A549 (cell line): ENCODE data around the gene SNAP91. TPM values are rescaled to one million over a fixed set of nuclear protein-coding genes. Genes with fewer than 3 reads are reported as not detected.

Source experiments
- ATAC-seq, 2 experiments: fragments of 200-7000 bp in 1 of 2; fragments of >200 bp in 1 of 2; cut with Nextera tagmentation in 1 of 2; cut with Tn5 transposase in 1 of 2; 3 replicates each; pipeline versions ENCODE4 v1.8.0 to v1.9.1; 2018 to 2020; ENCODE audit warnings: mild to moderate bottlenecking in 1 of 2, moderate library complexity in 1 of 2
- CTCF ChIA-PET: fragments of 300-600 bp; sonication (Branson Sonifier 250); formaldehyde crosslinking; extraction: SDS; loops from one replicate; lab custom pipeline; 2021; ENCODE audit warnings: antibody characterized with exemption, inconsistent platforms; lab: Yijun Ruan, JAX
- POLR2A ChIA-PET: fragments of 350-600 bp; formaldehyde crosslinking; extraction: SDS; loops from one replicate; lab custom pipeline; 2021; ENCODE audit warnings: antibody characterized with exemption, inconsistent platforms; lab: Yijun Ruan, JAX
- DNase-seq, 2 experiments: peaks; one replicate each; pipeline versions ENCODE4 v3.0.0 to v3.0.0-alpha.2; 2011 to 2016; ENCODE audit warnings: low read depth in 1 of 2, low spot score in 1 of 2
- FAIRE-seq: peaks from 2 replicates; lab custom pipeline; 2011; peaks lifted over from hg19 to GRCh38; lab: Jason Lieb, UNC
- H3K27ac ChIP-seq, 2 experiments: fragments of >200 bp; sonication (Bioruptor Twin); formaldehyde crosslinking; 3 replicates each; pipeline ENCODE4 v1.5.1; 2016 to 2017
- H3K4me1 ChIP-seq: fragments of >200 bp; sonication (Bioruptor Twin); formaldehyde crosslinking; 3 replicates; pipeline ENCODE4 v1.6.1; 2016
- H3K4me2 ChIP-seq: fragments of >200 bp; sonication (Bioruptor Twin); formaldehyde crosslinking; 3 replicates; pipeline ENCODE4 v1.6.1; 2016
- H3K4me3 ChIP-seq: fragments of >200 bp; sonication (Bioruptor Twin); formaldehyde crosslinking; 3 replicates; pipeline ENCODE4 v1.5.1; 2016
- H3K9me3 ChIP-seq: fragments of >200 bp; sonication (Bioruptor Twin); formaldehyde crosslinking; 3 replicates; pipeline ENCODE4 v1.6.1; 2016
- CBX2 ChIP-seq: fragments of 200-600 bp; sonication (generic); IDR thresholded peaks from 2 replicates; pipeline ENCODE4 v1.6.1; 2016; ENCODE audit warnings: low read depth, mild to moderate bottlenecking, borderline replicate concordance
- CHD4 ChIP-seq: fragments of 200-600 bp; sonication (generic); IDR thresholded peaks from 2 replicates; pipeline ENCODE4 v1.6.1; 2016; ENCODE audit warnings: antibody characterized with exemption, mild to moderate bottlenecking, borderline replicate concordance
- EHMT2 ChIP-seq: fragments of 200-600 bp; sonication (generic); IDR thresholded peaks from 2 replicates; pipeline ENCODE4 v1.6.1; 2016; ENCODE audit warnings: antibody characterized with exemption, low read depth, mild to moderate bottlenecking, moderate library complexity
- ESRRA ChIP-seq: fragments of 150-350 bp; IDR thresholded peaks from 2 replicates; pipeline ENCODE4 v1.6.1; 2014; ENCODE audit warnings: mild to moderate bottlenecking, low read length, borderline replicate concordance
- FOSB ChIP-seq: fragments of 250-450 bp; sonication (Bioruptor Pico); IDR thresholded peaks from 2 replicates; pipeline ENCODE4 v1.5.0; 2020; ENCODE audit warnings: mild to moderate bottlenecking, moderate library complexity
- FOSL2 ChIP-seq, 2 experiments: fragments of 450-650 bp in 1 of 2; fragments of >200 bp in 1 of 2; sonication (Bioruptor Twin) in 1 of 2; formaldehyde crosslinking; IDR thresholded peaks; 2 replicates each; pipeline versions ENCODE4 v1.5.0 to v1.6.1; 2016 to 2020; ENCODE audit warnings: mild to moderate bottlenecking in 1 of 2, moderate library complexity in 1 of 2
- JUNB ChIP-seq: fragments of >200 bp; sonication (Bioruptor Twin); formaldehyde crosslinking; IDR thresholded peaks from 2 replicates; pipeline ENCODE4 v1.6.1; 2016
- MAFK ChIP-seq: fragments of 450-650 bp; IDR thresholded peaks from 2 replicates; pipeline ENCODE4 v1.6.1; 2014; ENCODE audit not compliant: partially characterized antibody
- MAZ ChIP-seq: fragments of 150-350 bp; IDR thresholded peaks from 2 replicates; pipeline ENCODE4 v1.6.1; 2014; ENCODE audit warnings: antibody characterized with exemption, low read depth, low read length, borderline replicate concordance
- MYC ChIP-seq: IDR thresholded peaks from 2 replicates; pipeline ENCODE4 v1.6.1; 2012; ENCODE audit warnings: mild to moderate bottlenecking, inconsistent platforms, low read length, improper control_type of control experiment, borderline replicate concordance
- NPAS2 ChIP-seq: fragments of 250-450 bp; sonication (Bioruptor Pico); IDR thresholded peaks from 2 replicates; pipeline ENCODE4 v1.8.0; 2022; ENCODE audit warnings: mild to moderate bottlenecking, moderate library complexity, borderline replicate concordance
- NR3C1 ChIP-seq: fragments of >200 bp; sonication (Bioruptor Twin); formaldehyde crosslinking; IDR thresholded peaks from 3 replicates; pipeline ENCODE4 v1.6.1; 2017
- PHF8 ChIP-seq: fragments of 200-600 bp; sonication (generic); IDR thresholded peaks from 2 replicates; pipeline ENCODE4 v1.6.1; 2016; ENCODE audit warnings: low read depth, mild to moderate bottlenecking, antibody characterized with exemption, moderate library complexity, borderline replicate concordance
- POLR2A ChIP-seq: IDR thresholded peaks from 2 replicates; pipeline ENCODE4 v1.6.1; 2012; ENCODE audit warnings: mild to moderate bottlenecking, low read length
- RAD21 ChIP-seq, 2 experiments: fragments of >200 bp in 1 of 2; sonication (Bioruptor Twin) in 1 of 2; formaldehyde crosslinking in 1 of 2; IDR thresholded peaks in 1 of 2; conservative IDR thresholded peaks in 1 of 2; 2 replicates in 1 of 2; 3 replicates in 1 of 2; pipeline ENCODE4 v1.6.1; 2012 to 2018; ENCODE audit warnings: inconsistent platforms in 1 of 2
- RARB ChIP-seq: fragments of 250-450 bp; sonication (Bioruptor Pico); IDR thresholded peaks from 2 replicates; pipeline ENCODE4 v1.8.0; 2021; ENCODE audit warnings: mild to moderate bottlenecking, moderate library complexity
- RCOR1 ChIP-seq: fragments of 150-350 bp; IDR thresholded peaks from 2 replicates; pipeline ENCODE4 v1.6.1; 2014; ENCODE audit warnings: antibody characterized with exemption, low read length, low read depth
- RFX5 ChIP-seq: fragments of 450-650 bp; IDR thresholded peaks from 2 replicates; pipeline ENCODE4 v1.7.1; 2014; ENCODE audit warnings: antibody characterized with exemption, mild to moderate bottlenecking, moderate library complexity
- TFCP2L1 ChIP-seq: fragments of 250-450 bp; sonication (Bioruptor Pico); IDR thresholded peaks from 2 replicates; pipeline ENCODE4 v1.5.0; 2021; ENCODE audit warnings: mild to moderate bottlenecking
- TP53 ChIP-seq: fragments of 250-450 bp; sonication (Bioruptor Pico); IDR thresholded peaks from 2 replicates; pipeline ENCODE4 v1.5.0; 2021; ENCODE audit warnings: mild to moderate bottlenecking, moderate library complexity
- ZNF302 ChIP-seq: fragments of 250-450 bp; sonication (Bioruptor Pico); IDR thresholded peaks from 2 replicates; pipeline ENCODE4 v1.9.0; 2021; ENCODE audit warnings: inconsistent platforms, mild to moderate bottlenecking, moderate library complexity
- WGBS: methylation state at CpG from one replicate; pipeline ENCODE4 v1.1.6; 2017; ENCODE audit errors: missing lambda C conversion rate; 5-methylcytosine and 5-hydroxymethylcytosine counted together
- polyA plus RNA-seq, 4 experiments: library from polyadenylated mRNA; depleted of rRNA in 3 of 4; stranded (reverse); fragments of >200 nt; fragmentation: RNase III in 1 of 4; extraction: RNeasy Plus Mini Kit Qiagen cat#74134 plus additional on column Dnase treatment in 1 of 4; gene quantifications; 2 replicates in 3 of 4; 3 replicates in 1 of 4; pipeline ENCODE4 v1.2.3, GENCODE V29; 2011 to 2017
- TF ChIP-seq, protein P1 (sequence below): fragments of 250-450 bp; sonication (Bioruptor Pico); IDR thresholded peaks from 2 replicates; pipeline ENCODE4 v1.5.0; 2021; ENCODE audit warnings: mild to moderate bottlenecking, moderate library complexity, borderline replicate concordance
- TF ChIP-seq, protein P2 (sequence below): fragments of 250-450 bp; sonication (Bioruptor Pico); IDR thresholded peaks from 2 replicates; pipeline ENCODE4 v1.5.0; 2020; ENCODE audit warnings: low read depth, mild to moderate bottlenecking, moderate library complexity
- TF ChIP-seq, protein P3 (sequence below): fragments of >200 bp; sonication (Bioruptor Twin); formaldehyde crosslinking; IDR thresholded peaks from 2 replicates; pipeline ENCODE4 v1.6.1; 2016
- TF ChIP-seq, protein P4 (sequence below): fragments of 450-650 bp; IDR thresholded peaks from 2 replicates; pipeline ENCODE4 v1.6.1; 2014; ENCODE audit warnings: antibody characterized with exemption
- TF ChIP-seq, protein P5 (sequence below): IDR thresholded peaks from 2 replicates; pipeline ENCODE4 v1.6.1; 2012
- TF ChIP-seq, protein P6 (sequence below): fragments of >200 bp; sonication (Bioruptor Twin); formaldehyde crosslinking; IDR thresholded peaks from 3 replicates; pipeline ENCODE4 v1.6.1; 2016

The SNAP91 gene
- polyA plus RNA-seq, 2 of the 4 experiments (the other 2 are of a cell fraction), result 0.13 to 0.39 TPM

DNA sequence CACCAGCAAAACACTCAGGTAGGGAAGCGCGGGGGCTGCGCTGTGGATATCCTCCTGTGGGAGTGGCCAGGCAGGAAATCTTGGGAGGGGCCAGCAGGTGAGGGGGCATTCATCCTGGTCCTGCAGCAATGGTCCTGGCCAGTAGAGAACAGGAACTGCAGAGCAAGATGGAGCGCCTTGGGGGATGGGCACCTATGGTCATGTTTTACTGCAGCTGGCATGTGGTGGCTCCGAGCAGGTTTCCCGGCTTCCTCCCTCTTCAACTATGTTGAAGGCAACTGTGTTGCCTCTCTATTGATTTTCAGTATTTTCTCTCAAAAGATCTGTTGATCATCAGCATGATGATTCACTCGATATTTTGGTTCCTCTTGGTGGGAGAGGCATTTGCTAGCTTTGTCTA is 70.9 kb downstream of the SNAP91 start:
- DNase-seq, result no peak
- no peak for FAIRE-seq
- H3K27ac ChIP-seq, result no peak overlapping the region
- no peaks in the 10 kb centered on the region for H3K9me3 ChIP-seq
- H3K4me3 ChIP-seq, result no peak overlapping the region
- TF ChIP-seq ESRRA (no peak), RFX5 (no peak), MAZ (no peak), TFCP2L1 (CRISPR knock-in tag) (no peak), ZNF302 (CRISPR knock-in tag) (no peak), MAFK (no peak), RCOR1 (no peak), FOSB (no peak), MYC (no peak), TP53 (CRISPR knock-in tag) (no peak)
- TF ChIP-seq, protein P1, sequence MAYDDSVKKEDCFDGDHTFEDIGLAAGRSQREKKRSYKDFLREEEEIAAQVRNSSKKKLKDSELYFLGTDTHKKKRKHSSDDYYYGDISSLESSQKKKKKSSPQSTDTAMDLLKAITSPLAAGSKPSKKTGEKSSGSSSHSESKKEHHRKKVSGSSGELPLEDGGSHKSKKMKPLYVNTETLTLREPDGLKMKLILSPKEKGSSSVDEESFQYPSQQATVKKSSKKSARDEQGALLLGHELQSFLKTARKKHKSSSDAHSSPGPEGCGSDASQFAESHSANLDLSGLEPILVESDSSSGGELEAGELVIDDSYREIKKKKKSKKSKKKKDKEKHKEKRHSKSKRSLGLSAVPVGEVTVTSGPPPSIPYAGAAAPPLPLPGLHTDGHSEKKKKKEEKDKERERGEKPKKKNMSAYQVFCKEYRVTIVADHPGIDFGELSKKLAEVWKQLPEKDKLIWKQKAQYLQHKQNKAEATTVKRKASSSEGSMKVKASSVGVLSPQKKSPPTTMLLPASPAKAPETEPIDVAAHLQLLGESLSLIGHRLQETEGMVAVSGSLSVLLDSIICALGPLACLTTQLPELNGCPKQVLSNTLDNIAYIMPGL (CRISPR knock-in tag), result no peak
- TF ChIP-seq, protein P2, sequence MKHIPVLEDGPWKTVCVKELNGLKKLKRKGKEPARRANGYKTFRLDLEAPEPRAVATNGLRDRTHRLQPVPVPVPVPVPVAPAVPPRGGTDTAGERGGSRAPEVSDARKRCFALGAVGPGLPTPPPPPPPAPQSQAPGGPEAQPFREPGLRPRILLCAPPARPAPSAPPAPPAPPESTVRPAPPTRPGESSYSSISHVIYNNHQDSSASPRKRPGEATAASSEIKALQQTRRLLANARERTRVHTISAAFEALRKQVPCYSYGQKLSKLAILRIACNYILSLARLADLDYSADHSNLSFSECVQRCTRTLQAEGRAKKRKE (CRISPR knock-in tag), result no peak
- TF ChIP-seq, protein P3, sequence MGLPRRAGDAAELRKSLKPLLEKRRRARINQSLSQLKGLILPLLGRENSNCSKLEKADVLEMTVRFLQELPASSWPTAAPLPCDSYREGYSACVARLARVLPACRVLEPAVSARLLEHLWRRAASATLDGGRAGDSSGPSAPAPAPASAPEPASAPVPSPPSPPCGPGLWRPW, result no peak
- TF ChIP-seq, protein P4, sequence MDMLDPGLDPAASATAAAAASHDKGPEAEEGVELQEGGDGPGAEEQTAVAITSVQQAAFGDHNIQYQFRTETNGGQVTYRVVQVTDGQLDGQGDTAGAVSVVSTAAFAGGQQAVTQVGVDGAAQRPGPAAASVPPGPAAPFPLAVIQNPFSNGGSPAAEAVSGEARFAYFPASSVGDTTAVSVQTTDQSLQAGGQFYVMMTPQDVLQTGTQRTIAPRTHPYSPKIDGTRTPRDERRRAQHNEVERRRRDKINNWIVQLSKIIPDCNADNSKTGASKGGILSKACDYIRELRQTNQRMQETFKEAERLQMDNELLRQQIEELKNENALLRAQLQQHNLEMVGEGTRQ, result no peak
- no peaks in the 10 kb centered on the region for H3K4me1 ChIP-seq
- ChIA-PET POLR2A (no interaction called here), CTCF (no interaction called here)
- WGBS, result 72% methylated on average over 4 of the region's 7 CpGs
- no peak overlapping the region for H3K4me2 ChIP-seq
- no peak for ATAC-seq

DNA sequence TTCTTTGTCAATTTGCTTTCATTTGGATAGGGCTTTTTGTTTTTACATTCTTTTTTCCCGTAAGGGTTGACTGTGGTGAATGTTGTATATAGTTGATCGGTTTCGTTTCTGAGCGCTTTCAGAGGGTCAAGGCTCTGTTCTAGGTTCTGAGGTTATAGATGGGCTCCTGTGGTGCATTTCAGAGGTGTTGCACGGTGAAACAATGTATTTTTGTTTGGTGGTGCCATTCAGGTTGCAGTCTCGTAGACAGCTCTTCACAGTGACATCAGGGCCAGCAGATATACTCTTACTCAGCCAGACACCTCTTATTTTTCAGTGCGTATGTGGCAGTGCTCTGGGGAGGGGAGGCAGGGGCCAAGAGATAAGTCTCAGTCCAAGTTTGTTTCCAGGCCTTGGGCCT is 72.1 kb downstream of the SNAP91 start:
- no peak for TF ChIP-seq EHMT2
- no peak for TF ChIP-seq NR3C1
- TF ChIP-seq, protein P5, sequence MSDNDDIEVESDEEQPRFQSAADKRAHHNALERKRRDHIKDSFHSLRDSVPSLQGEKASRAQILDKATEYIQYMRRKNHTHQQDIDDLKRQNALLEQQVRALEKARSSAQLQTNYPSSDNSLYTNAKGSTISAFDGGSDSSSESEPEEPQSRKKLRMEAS, result no peak
- no peak for TF ChIP-seq CHD4
- TF ChIP-seq, protein P3, result no peak
- TF ChIP-seq, protein P2 (CRISPR knock-in tag), result no peak
- TF ChIP-seq POLR2A, result no peak
- TF ChIP-seq FOSB, result no peak
- TF ChIP-seq NPAS2, result no peak
- no peak for TF ChIP-seq RARB
- no peak for TF ChIP-seq FOSL2 (IDR thresholded peaks at IDR 0.05)
- TF ChIP-seq FOSL2 (CRISPR knock-in tag; IDR thresholded peaks at IDR 0.05), result no peak
- TF ChIP-seq RAD21 (conservative IDR thresholded peaks at IDR 0.05 in 1 of 2, IDR thresholded peaks at IDR 0.05 in 1 of 2), result no peak
- TF ChIP-seq, protein P6, sequence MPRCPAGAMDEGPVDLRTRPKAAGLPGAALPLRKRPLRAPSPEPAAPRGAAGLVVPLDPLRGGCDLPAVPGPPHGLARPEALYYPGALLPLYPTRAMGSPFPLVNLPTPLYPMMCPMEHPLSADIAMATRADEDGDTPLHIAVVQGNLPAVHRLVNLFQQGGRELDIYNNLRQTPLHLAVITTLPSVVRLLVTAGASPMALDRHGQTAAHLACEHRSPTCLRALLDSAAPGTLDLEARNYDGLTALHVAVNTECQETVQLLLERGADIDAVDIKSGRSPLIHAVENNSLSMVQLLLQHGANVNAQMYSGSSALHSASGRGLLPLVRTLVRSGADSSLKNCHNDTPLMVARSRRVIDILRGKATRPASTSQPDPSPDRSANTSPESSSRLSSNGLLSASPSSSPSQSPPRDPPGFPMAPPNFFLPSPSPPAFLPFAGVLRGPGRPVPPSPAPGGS, result no peak
- no peak for TF ChIP-seq JUNB
- TF ChIP-seq CBX2, result no peak
- no peak for TF ChIP-seq PHF8
- no peak for TF ChIP-seq ZNF302 (CRISPR knock-in tag)
- no peak overlapping the region for H3K4me3 ChIP-seq
- no peak overlapping the region for H3K27ac ChIP-seq
- H3K4me1 ChIP-seq, result no peaks in the 10 kb centered on the region
- ChIA-PET POLR2A (no interaction called here), CTCF (no interaction called here)
- H3K9me3 ChIP-seq, result no peaks in the 10 kb centered on the region
- DNase-seq (no peak), ATAC-seq (no peak), FAIRE-seq (no peak)
- WGBS, result 53% methylated on average over 7 of the region's 7 CpGs
- H3K4me2 ChIP-seq, result no peak overlapping the region
